ENCODE measurements around the gene INCENP. TPM values are rescaled to one million over a fixed set of nuclear protein-coding genes. Genes with fewer than 3 reads are reported as not detected.

INCENP gene
- total and polyA plus RNA-seq, 2 of the 13 experiments (the other 11 are each of a cell fraction or from before 2014, with no cell fraction given) = 14.1 to 37.3 TPM

DNA sequence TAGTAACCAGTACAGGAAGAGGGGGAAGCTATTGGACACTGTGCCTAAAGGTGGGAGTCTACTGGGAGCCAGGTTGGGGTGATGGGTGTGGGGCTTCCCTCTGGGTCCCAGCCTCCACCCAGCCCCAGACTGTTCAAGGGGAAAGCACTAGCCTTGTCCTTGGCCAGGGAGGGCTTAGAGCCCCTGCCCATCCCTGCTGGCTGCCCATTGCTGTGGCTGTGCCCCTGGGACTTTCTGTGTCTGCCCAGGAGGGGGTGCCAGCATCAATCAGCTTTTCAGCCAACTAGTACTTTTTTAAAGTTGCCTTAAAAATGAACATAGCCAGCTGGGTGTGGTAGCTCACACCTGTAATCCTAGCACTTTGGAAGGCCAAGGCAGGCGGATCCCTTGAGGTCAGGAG, 19.9 kb downstream of the INCENP start (continued):
- TF ChIP-seq CCAR2 (optimal IDR thresholded peaks at IDR 0.05; ENCODE audit: low read depth, low read length) (no peak), ZNF205 (CRISPR knock-in tag; IDR thresholded peaks at IDR 0.05) (no peak), ZNF563 (CRISPR knock-in tag; IDR thresholded peaks at IDR 0.05) (no peak), KMT2A (CRISPR knock-in tag; IDR thresholded peaks at IDR 0.05) (no peak)
- TF ChIP-seq, protein P1, sequence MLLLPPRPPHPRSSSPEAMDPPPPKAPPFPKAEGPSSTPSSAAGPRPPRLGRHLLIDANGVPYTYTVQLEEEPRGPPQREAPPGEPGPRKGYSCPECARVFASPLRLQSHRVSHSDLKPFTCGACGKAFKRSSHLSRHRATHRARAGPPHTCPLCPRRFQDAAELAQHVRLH (CRISPR knock-in tag; IDR thresholded peaks at IDR 0.05; ENCODE audit: borderline replicate concordance, low read depth) = no peak

DNA sequence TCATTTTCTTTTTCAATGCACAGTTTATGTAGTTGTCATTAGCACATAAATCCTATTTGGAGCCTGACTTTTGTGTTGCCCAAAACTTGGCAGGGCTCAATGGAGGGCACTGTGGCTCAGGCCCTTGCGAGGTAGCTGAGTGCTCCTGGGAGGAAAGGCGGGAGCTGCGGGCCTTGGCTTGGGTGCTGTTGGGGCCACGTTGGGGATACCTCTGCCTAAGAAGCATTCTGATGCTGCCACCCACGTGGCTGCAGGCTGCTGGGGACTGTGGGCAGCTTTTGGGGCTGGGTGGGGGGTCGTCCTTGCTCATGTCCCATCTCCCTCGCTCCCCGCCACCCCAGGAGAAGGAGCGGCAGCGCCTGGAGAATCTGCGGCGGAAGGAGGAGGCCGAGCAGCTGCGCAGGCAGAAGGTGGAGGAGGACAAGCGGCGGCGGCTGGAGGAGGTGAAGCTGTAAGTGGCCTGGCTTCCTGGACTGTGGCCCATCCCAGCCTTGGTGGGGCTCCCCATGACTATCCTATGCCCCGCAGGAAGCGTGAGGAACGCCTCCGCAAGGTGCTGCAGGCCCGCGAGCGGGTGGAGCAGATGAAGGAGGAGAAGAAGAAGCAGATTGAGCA, 20.9 kb downstream of the INCENP start:
- over 99% methylated on average over 21 of the region's 24 CpGs for WGBS (ENCODE audit: low lambda C conversion rate)
- H4K20me1 ChIP-seq (ENCODE audit: insufficient read depth, low read length) = no peaks in the 10 kb centered on the region
- H2AFZ ChIP-seq (ENCODE audit: low read length) = no peak overlapping the region
- POLR2A ChIA-PET = no interaction called here
- intact Hi-C loops (cut with micrococcal nuclease; ENCODE audit: unreplicated experiment) = no loop called here
- H3K36me3 ChIP-seq (replicated peaks in 1 of 2; ENCODE audit: control insufficient read depth in 1 of 2, insufficient read depth in 2 of 2, low read length in 2 of 2) = peaks cover 43 to 86% of the 10 kb centered on the region in 2 experiments; a peak in 4 of 5 replicates
- no peak for DNase-seq (ENCODE audit: low spot score)
- CTCF ChIA-PET (ENCODE audit: low intra/inter-chr PET ratio, low total read pairs) = no interaction called here
- ATAC-seq = no peak
- H3K27me3 ChIP-seq (ENCODE audit: control insufficient read depth in 1 of 2, insufficient read depth in 2 of 2, low read length in 2 of 2) = no peaks in the 10 kb centered on the region
- no peak overlapping the region for H3K4me2 ChIP-seq (ENCODE audit: low read depth, low read length)
- FAIRE-seq = no peak
- no peaks in the 10 kb centered on the region for H3K79me2 ChIP-seq (ENCODE audit: insufficient read depth, low read length)
- in situ Hi-C loops (cut with HindIII; ENCODE audit: extremely low pct_ligation_motif_present, low pct_unique_long_range_greater_than_20kb) = no loop called here
- no peak overlapping the region for H3K9ac ChIP-seq (ENCODE audit: insufficient read depth, low read depth, low read length)
- BruUV-seq (replicated peaks) = no TSS peak
- H3K27ac ChIP-seq (ENCODE audit: extremely low read length, insufficient read depth, low read length) = no peak overlapping the region
- no peaks in the 10 kb centered on the region for H3K9me3 ChIP-seq (ENCODE audit: low read length)
- H3K4me1 ChIP-seq (ENCODE audit: insufficient read depth, low read length) = no peaks in the 10 kb centered on the region
- H3K4me3 ChIP-seq (replicated peaks in 1 of 3; ENCODE audit: insufficient read depth in 1 of 3, low read depth in 2 of 3, low read length in 3 of 3) = no peak overlapping the region
- no peak for TF ChIP-seq HMG20A (CRISPR knock-in tag; IDR thresholded peaks at IDR 0.05; ENCODE audit: borderline replicate concordance)
- TF ChIP-seq ZNF883 (CRISPR knock-in tag; IDR thresholded peaks at IDR 0.05; ENCODE audit: not compliant biosample characterization) = no peak
- TF ChIP-seq PAX8 (CRISPR knock-in tag; IDR thresholded peaks at IDR 0.05; ENCODE audit: borderline replicate concordance) = no peak
- TF ChIP-seq TARDBP (CRISPR knock-in tag; IDR thresholded peaks at IDR 0.05) = no peak
- no peak for TF ChIP-seq FIP1L1 (IDR thresholded peaks at IDR 0.05; ENCODE audit: borderline replicate concordance, insufficient read depth, low read depth, low read length)
- TF ChIP-seq ZNF263 (CRISPR knock-in tag; IDR thresholded peaks at IDR 0.05) = no peak
- no peak for TF ChIP-seq RFXANK (CRISPR knock-in tag; IDR thresholded peaks at IDR 0.05)
- TF ChIP-seq ZNF12 (CRISPR knock-in tag; IDR thresholded peaks at IDR 0.05) = no peak
- TF ChIP-seq CREB3 (CRISPR knock-in tag; IDR thresholded peaks at IDR 0.05) = no peak
- TF ChIP-seq, protein P2, sequence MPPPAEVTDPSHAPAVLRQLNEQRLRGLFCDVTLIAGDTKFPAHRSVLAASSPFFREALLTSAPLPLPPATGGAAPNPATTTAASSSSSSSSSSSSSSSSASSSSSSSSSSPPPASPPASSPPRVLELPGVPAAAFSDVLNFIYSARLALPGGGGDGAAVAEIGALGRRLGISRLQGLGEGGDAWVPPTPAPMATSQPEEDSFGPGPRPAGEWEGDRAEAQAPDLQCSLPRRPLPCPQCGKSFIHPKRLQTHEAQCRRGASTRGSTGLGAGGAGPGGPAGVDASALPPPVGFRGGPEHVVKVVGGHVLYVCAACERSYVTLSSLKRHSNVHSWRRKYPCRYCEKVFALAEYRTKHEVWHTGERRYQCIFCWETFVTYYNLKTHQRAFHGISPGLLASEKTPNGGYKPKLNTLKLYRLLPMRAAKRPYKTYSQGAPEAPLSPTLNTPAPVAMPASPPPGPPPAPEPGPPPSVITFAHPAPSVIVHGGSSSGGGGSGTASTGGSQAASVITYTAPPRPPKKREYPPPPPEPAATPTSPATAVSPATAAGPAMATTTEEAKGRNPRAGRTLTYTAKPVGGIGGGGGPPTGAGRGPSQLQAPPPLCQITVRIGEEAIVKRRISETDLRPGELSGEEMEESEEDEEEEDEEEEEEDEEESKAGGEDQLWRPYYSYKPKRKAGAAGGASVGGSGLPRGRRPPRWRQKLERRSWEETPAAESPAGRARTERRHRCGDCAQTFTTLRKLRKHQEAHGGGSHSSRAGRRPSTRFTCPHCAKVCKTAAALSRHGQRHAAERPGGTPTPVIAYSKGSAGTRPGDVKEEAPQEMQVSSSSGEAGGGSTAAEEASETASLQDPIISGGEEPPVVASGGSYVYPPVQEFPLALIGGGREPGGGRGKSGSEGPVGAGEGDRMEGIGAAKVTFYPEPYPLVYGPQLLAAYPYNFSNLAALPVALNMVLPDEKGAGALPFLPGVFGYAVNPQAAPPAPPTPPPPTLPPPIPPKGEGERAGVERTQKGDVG (CRISPR knock-in tag; IDR thresholded peaks at IDR 0.05; ENCODE audit: borderline replicate concordance) = no peak
- TF ChIP-seq, protein P3, sequence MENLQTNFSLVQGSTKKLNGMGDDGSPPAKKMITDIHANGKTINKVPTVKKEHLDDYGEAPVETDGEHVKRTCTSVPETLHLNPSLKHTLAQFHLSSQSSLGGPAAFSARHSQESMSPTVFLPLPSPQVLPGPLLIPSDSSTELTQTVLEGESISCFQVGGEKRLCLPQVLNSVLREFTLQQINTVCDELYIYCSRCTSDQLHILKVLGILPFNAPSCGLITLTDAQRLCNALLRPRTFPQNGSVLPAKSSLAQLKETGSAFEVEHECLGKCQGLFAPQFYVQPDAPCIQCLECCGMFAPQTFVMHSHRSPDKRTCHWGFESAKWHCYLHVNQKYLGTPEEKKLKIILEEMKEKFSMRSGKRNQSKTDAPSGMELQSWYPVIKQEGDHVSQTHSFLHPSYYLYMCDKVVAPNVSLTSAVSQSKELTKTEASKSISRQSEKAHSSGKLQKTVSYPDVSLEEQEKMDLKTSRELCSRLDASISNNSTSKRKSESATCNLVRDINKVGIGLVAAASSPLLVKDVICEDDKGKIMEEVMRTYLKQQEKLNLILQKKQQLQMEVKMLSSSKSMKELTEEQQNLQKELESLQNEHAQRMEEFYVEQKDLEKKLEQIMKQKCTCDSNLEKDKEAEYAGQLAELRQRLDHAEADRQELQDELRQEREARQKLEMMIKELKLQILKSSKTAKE (CRISPR knock-in tag; IDR thresholded peaks at IDR 0.05; ENCODE audit: borderline replicate concordance) = no peak
- TF ChIP-seq, protein P4, sequence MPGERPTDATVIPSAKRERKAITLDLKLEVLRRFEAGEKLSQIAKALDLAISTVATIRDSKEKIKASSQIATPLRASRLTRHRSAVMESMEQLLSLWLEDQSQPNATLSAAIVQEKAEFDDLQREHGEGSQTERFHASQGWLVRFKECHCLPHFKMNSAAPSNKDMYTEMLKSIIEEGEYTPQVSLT (CRISPR knock-in tag; IDR thresholded peaks at IDR 0.05; ENCODE audit: borderline replicate concordance, low read depth) = no peak

Data from HepG2 (cell line).